ENCODE measurements around the gene TMEM128.

TMEM128 gene

GRCh38 chr4:4204401-4204745 is 43.6 kb downstream of the TMEM128 start:
- Histone ChIP-seq H3K27me3 (ENCODE audit: control insufficient read depth in 1 of 2, insufficient read depth in 1 of 2, low read length in 2 of 2) (peaks cover 5 to 36% of the 10 kb centered on the region in 2 experiments), H3K4me3 (ENCODE audit: insufficient read depth in 1 of 2, low read depth in 1 of 2, low read length in 2 of 2) (no peak overlapping the region), H2BK12ac (ENCODE audit: low read length in 2 of 2) (no peak overlapping the region), H3K18ac (ENCODE audit: low read depth in 1 of 2, low read length in 2 of 2) (no peak overlapping the region), H2AFZ (ENCODE audit: low read depth, low read length) (no peak overlapping the region), H3K79me1 (replicated peaks; ENCODE audit: low read length, poor library complexity, severe bottlenecking) (no peaks in the 10 kb centered on the region), H3K4ac (ENCODE audit: low read depth in 1 of 2, low read length in 2 of 2) (no peak overlapping the region), H3K23ac (ENCODE audit: low read length in 2 of 2) (no peak overlapping the region), H4K91ac (ENCODE audit: low read length) (no peak overlapping the region), H3K4me1 (ENCODE audit: control insufficient read depth, insufficient read depth, low read depth, low read length) (no peaks in the 10 kb centered on the region), H3K36me3 (ENCODE audit: control insufficient read depth in 1 of 2, insufficient read depth in 2 of 2, low read depth in 1 of 2, low read length in 2 of 2) (no peaks in the 10 kb centered on the region), H2BK120ac (ENCODE audit: low read depth, low read length) (no peak overlapping the region), H2AK5ac (ENCODE audit: low read length, severe bottlenecking) (no peak overlapping the region), H3K14ac (ENCODE audit: low read length in 2 of 2) (no peak overlapping the region), H2BK15ac (ENCODE audit: low read depth, poor library complexity, severe bottlenecking) (no peak overlapping the region), H3K9ac (ENCODE audit: low read length) (no peak overlapping the region), H3K9me3 (ENCODE audit: control insufficient read depth, low read length) (peaks cover 4% of the 10 kb centered on the region), H2BK5ac (ENCODE audit: low read depth, low read length, poor library complexity, severe bottlenecking) (no peak overlapping the region), H3K27ac (ENCODE audit: low read length, poor library complexity, severe bottlenecking) (no peak overlapping the region), H3K4me2 (ENCODE audit: low read length, poor library complexity, severe bottlenecking) (no peak overlapping the region), H4K8ac (ENCODE audit: low read length) (no peak overlapping the region)
- DNase-seq = no peak
- 89% methylated on average over 3 of the region's 3 CpGs for WGBS

DNA sequence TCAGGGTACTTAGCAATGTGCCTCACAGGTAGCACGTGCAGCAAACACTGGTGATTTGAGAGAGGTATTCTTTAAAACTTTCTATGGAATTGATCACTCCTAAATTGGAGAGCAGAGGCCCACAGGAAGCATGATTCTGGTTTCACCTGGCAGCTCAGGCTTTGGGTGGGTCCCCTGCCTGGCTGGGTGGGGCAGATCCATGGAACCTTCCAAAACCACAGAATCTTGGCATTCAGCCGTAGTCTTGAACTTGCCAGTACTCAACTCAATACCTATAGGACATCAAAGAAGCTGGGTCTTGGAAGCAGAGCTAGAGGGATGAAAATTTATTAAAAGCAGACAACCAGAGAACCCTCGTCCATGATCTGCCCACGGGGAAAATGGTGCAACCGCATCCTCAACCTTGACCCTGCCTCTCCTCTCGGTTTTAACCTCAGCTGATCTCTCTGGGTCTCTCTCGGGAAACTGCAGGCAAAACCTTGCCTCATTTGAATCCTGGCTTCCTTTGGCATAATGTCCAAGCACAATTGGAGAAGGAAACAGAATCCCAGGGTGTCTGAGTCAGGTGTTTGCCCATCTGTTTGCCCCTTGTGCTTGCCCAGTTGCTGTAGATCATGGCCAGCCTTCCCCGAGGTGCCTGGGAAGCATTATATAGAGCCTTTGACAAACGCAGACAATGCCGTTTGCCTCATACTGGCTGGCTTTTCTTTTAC is 44.2 kb downstream of the TMEM128 start:
- 83% methylated on average over 9 of the region's 10 CpGs for WGBS
- Histone ChIP-seq H2BK120ac (ENCODE audit: low read depth, low read length) (no peak overlapping the region), H4K8ac (ENCODE audit: low read length) (no peak overlapping the region), H3K36me3 (ENCODE audit: control insufficient read depth in 1 of 2, insufficient read depth in 2 of 2, low read depth in 1 of 2, low read length in 2 of 2) (no peaks in the 10 kb centered on the region), H3K27me3 (ENCODE audit: control insufficient read depth in 1 of 2, insufficient read depth in 1 of 2, low read length in 2 of 2) (peaks cover 5 to 32% of the 10 kb centered on the region in 2 experiments), H3K14ac (ENCODE audit: low read length in 2 of 2) (no peak overlapping the region), H2AK5ac (ENCODE audit: low read length, severe bottlenecking) (no peak overlapping the region), H2BK12ac (ENCODE audit: low read length in 2 of 2) (no peak overlapping the region), H2BK15ac (ENCODE audit: low read depth, poor library complexity, severe bottlenecking) (no peak overlapping the region), H3K18ac (ENCODE audit: low read depth in 1 of 2, low read length in 2 of 2) (no peak overlapping the region), H3K4me1 (ENCODE audit: control insufficient read depth, insufficient read depth, low read depth, low read length) (no peaks in the 10 kb centered on the region), H3K4me3 (ENCODE audit: insufficient read depth in 1 of 2, low read depth in 1 of 2, low read length in 2 of 2) (no peak overlapping the region), H4K91ac (ENCODE audit: low read length) (no peak overlapping the region), H3K9ac (ENCODE audit: low read length) (no peak overlapping the region), H3K79me1 (replicated peaks; ENCODE audit: low read length, poor library complexity, severe bottlenecking) (no peaks in the 10 kb centered on the region), H2BK5ac (ENCODE audit: low read depth, low read length, poor library complexity, severe bottlenecking) (no peak overlapping the region), H3K4me2 (ENCODE audit: low read length, poor library complexity, severe bottlenecking) (no peak overlapping the region), H2AFZ (ENCODE audit: low read depth, low read length) (no peak overlapping the region), H3K4ac (ENCODE audit: low read depth in 1 of 2, low read length in 2 of 2) (no peak overlapping the region), H3K23ac (ENCODE audit: low read length in 2 of 2) (no peak overlapping the region), H3K9me3 (ENCODE audit: control insufficient read depth, low read length) (peaks cover 4% of the 10 kb centered on the region), H3K27ac (ENCODE audit: low read length, poor library complexity, severe bottlenecking) (no peak overlapping the region)
- DNase-seq = no peak

DNA sequence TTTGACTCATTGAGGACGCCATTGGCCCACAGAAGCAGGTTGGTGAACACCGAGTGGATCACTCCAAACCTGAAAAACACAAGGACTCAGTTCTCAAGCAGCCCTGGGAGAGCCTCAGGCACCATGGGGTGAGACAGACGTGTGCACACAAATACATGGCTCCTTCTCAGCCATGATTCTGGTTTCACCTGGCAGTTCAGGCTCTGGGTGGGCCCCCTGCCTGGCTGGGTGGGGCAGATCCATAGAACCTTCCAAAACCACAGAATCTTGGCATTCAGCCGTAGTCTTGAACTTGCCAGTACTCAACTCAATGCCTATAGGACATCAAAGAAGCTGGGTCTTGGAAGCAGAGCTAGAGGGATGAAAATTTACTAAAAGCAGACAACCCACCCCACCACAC is 45.5 kb downstream of the TMEM128 start:
- H4K8ac ChIP-seq (ENCODE audit: low read length) = no peak overlapping the region
- no peaks in the 10 kb centered on the region for H3K4me1 ChIP-seq (ENCODE audit: control insufficient read depth, insufficient read depth, low read depth, low read length)
- no peak overlapping the region for H3K23ac ChIP-seq (ENCODE audit: low read length in 2 of 2)
- peaks cover 5 to 26% of the 10 kb centered on the region in 2 experiments for H3K27me3 ChIP-seq (ENCODE audit: control insufficient read depth in 1 of 2, insufficient read depth in 1 of 2, low read length in 2 of 2)
- DNase-seq = no peak
- H4K91ac ChIP-seq (ENCODE audit: low read length) = no peak overlapping the region
- no peak overlapping the region for H2AK5ac ChIP-seq (ENCODE audit: low read length, severe bottlenecking)
- peaks cover 4% of the 10 kb centered on the region for H3K9me3 ChIP-seq (ENCODE audit: control insufficient read depth, low read length)
- no peak overlapping the region for H2BK15ac ChIP-seq (ENCODE audit: low read depth, poor library complexity, severe bottlenecking)
- H3K27ac ChIP-seq (ENCODE audit: low read length, poor library complexity, severe bottlenecking) = no peak overlapping the region
- H3K4ac ChIP-seq (ENCODE audit: low read depth in 1 of 2, low read length in 2 of 2) = no peak overlapping the region
- H3K14ac ChIP-seq (ENCODE audit: low read length in 2 of 2) = no peak overlapping the region
- no peaks in the 10 kb centered on the region for H3K79me1 ChIP-seq (replicated peaks; ENCODE audit: low read length, poor library complexity, severe bottlenecking)
- H2BK12ac ChIP-seq (ENCODE audit: low read length in 2 of 2) = no peak overlapping the region
- no peak overlapping the region for H3K4me3 ChIP-seq (ENCODE audit: insufficient read depth in 1 of 2, low read depth in 1 of 2, low read length in 2 of 2)
- no peak overlapping the region for H2BK5ac ChIP-seq (ENCODE audit: low read depth, low read length, poor library complexity, severe bottlenecking)
- no peaks in the 10 kb centered on the region for H3K36me3 ChIP-seq (ENCODE audit: control insufficient read depth in 1 of 2, insufficient read depth in 2 of 2, low read depth in 1 of 2, low read length in 2 of 2)
- no peak overlapping the region for H3K4me2 ChIP-seq (ENCODE audit: low read length, poor library complexity, severe bottlenecking)
- no peak overlapping the region for H2AFZ ChIP-seq (ENCODE audit: low read depth, low read length)
- WGBS = 58% methylated on average over 3 of the region's 4 CpGs
- no peak overlapping the region for H3K18ac ChIP-seq (ENCODE audit: low read depth in 1 of 2, low read length in 2 of 2)
- H2BK120ac ChIP-seq (ENCODE audit: low read depth, low read length) = no peak overlapping the region
- no peak overlapping the region for H3K9ac ChIP-seq (ENCODE audit: low read length)

DNA sequence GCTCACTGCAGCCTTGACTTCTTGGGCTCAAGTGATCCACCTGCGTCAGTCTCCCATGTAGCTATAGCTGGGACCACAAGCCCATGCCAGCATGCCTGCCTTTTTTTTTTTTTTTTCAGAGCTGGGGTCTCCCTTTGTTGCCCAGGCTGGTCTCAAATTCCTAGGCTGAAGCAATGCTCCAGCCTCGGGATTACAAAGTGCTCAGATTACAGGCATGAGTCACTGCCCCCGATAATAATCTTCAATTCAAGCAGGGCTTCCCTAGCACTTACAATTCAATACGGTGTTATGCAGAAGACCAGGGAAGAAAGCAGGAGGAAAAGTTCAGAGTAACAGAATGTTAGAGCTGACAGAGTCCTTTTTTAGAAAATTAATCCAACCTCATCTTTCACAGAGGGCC is 47.4 kb downstream of the TMEM128 start:
- no peak overlapping the region for H3K14ac ChIP-seq (ENCODE audit: low read length in 2 of 2)
- H3K4me2 ChIP-seq (ENCODE audit: low read length, poor library complexity, severe bottlenecking) = no peak overlapping the region
- H4K8ac ChIP-seq (ENCODE audit: low read length) = no peak overlapping the region
- no peak overlapping the region for H2AFZ ChIP-seq (ENCODE audit: low read depth, low read length)
- H3K4me3 ChIP-seq (ENCODE audit: insufficient read depth in 1 of 2, low read depth in 1 of 2, low read length in 2 of 2) = no peak overlapping the region
- no peak overlapping the region for H3K27ac ChIP-seq (ENCODE audit: low read length, poor library complexity, severe bottlenecking)
- no peak overlapping the region for H3K9ac ChIP-seq (ENCODE audit: low read length)
- no peaks in the 10 kb centered on the region for H3K4me1 ChIP-seq (ENCODE audit: control insufficient read depth, insufficient read depth, low read depth, low read length)
- 76% methylated on average over 4 of the region's 4 CpGs for WGBS
- no peaks in the 10 kb centered on the region for H3K9me3 ChIP-seq (ENCODE audit: control insufficient read depth, low read length)
- H2BK12ac ChIP-seq (ENCODE audit: low read length in 2 of 2) = no peak overlapping the region
- H3K79me1 ChIP-seq (replicated peaks; ENCODE audit: low read length, poor library complexity, severe bottlenecking) = no peaks in the 10 kb centered on the region
- H3K23ac ChIP-seq (ENCODE audit: low read length in 2 of 2) = no peak overlapping the region
- no peak overlapping the region for H4K91ac ChIP-seq (ENCODE audit: low read length)
- no peak overlapping the region for H3K18ac ChIP-seq (ENCODE audit: low read depth in 1 of 2, low read length in 2 of 2)
- no peak overlapping the region for H3K4ac ChIP-seq (ENCODE audit: low read depth in 1 of 2, low read length in 2 of 2)
- H2BK120ac ChIP-seq (ENCODE audit: low read depth, low read length) = no peak overlapping the region
- H2BK5ac ChIP-seq (ENCODE audit: low read depth, low read length, poor library complexity, severe bottlenecking) = no peak overlapping the region
- no peak overlapping the region for H2BK15ac ChIP-seq (ENCODE audit: low read depth, poor library complexity, severe bottlenecking)
- H3K36me3 ChIP-seq (ENCODE audit: control insufficient read depth in 1 of 2, insufficient read depth in 2 of 2, low read depth in 1 of 2, low read length in 2 of 2) = no peaks in the 10 kb centered on the region
- no peak overlapping the region for H2AK5ac ChIP-seq (ENCODE audit: low read length, severe bottlenecking)
- H3K27me3 ChIP-seq (ENCODE audit: control insufficient read depth in 1 of 2, insufficient read depth in 1 of 2, low read length in 2 of 2) = peaks cover 5 to 18% of the 10 kb centered on the region in 2 experiments
- DNase-seq = no peak
